HepG2 (cell line): ENCODE measurements around the gene NCR3LG1. TPM values are rescaled to one million over a fixed set of nuclear protein-coding genes. Genes with fewer than 3 reads are reported as not detected.

Source experiments
- AKAP8 ChIP-seq: sonication (generic); formaldehyde crosslinking; IDR thresholded peaks from 2 replicates; pipeline ENCODE4 v1.5.1; 2020; ENCODE audit warnings: mild to moderate bottlenecking, missing genetic modification reagents
- ATF1 ChIP-seq: IDR thresholded peaks from 2 replicates; pipeline ENCODE4 v1.6.1; 2016; ENCODE audit warnings: mild to moderate bottlenecking, control low read depth
- CBX5 ChIP-seq: sonication (generic); formaldehyde crosslinking; IDR thresholded peaks from 2 replicates; pipeline ENCODE4 v1.4.0; 2020; ENCODE audit warnings: missing genetic modification reagents, borderline replicate concordance
- MBNL3 ChIP-seq: fragments of 250-450 bp; sonication (Bioruptor Pico); conservative IDR thresholded peaks from 2 replicates; pipeline ENCODE4 v1.8.0; 2022; ENCODE audit warnings: mild to moderate bottlenecking, inconsistent platforms
- NCOA1 ChIP-seq: sonication (generic); formaldehyde crosslinking; IDR thresholded peaks from 2 replicates; pipeline ENCODE4 v1.9.0; 2021; ENCODE audit warnings: missing genetic modification reagents
- NR2F6 ChIP-seq, 2 experiments: IDR thresholded peaks; 2 replicates each; pipeline ENCODE4 v1.6.1; 2016; ENCODE audit warnings: antibody characterized with exemption in 1 of 2, mild to moderate bottlenecking in 1 of 2
- RAD21 ChIP-seq: fragments of 450-650 bp; formaldehyde crosslinking; IDR thresholded peaks from 2 replicates; pipeline ENCODE4 v1.5.0; 2020; ENCODE audit warnings: mild to moderate bottlenecking
- RFXANK ChIP-seq: IDR thresholded peaks from 2 replicates; pipeline ENCODE4 v1.6.1; 2016
- ZNF224 ChIP-seq: sonication (generic); formaldehyde crosslinking; IDR thresholded peaks from 2 replicates; pipeline ENCODE4 v1.5.0; 2020; ENCODE audit warnings: mild to moderate bottlenecking, missing genetic modification reagents
- ZNF431 ChIP-seq: sonication (generic); formaldehyde crosslinking; IDR thresholded peaks from 2 replicates; pipeline ENCODE4 v1.9.0; 2022; ENCODE audit warnings: missing genetic modification reagents, low read depth, mild to moderate bottlenecking, borderline replicate concordance
- ZNF567 ChIP-seq: sonication (generic); formaldehyde crosslinking; IDR thresholded peaks from 2 replicates; pipeline ENCODE4 v1.8.1; 2023; ENCODE audit warnings: mild to moderate bottlenecking, missing genetic modification reagents, borderline replicate concordance
- ZNF766 ChIP-seq: sonication (generic); formaldehyde crosslinking; IDR thresholded peaks from 2 replicates; pipeline ENCODE4 v1.5.0; 2020; ENCODE audit warnings: missing genetic modification reagents, borderline replicate concordance
- ZNF772 ChIP-seq: sonication (generic); formaldehyde crosslinking; IDR thresholded peaks from 2 replicates; pipeline ENCODE4 v1.5.0; 2020; ENCODE audit warnings: mild to moderate bottlenecking, missing genetic modification reagents
- ZNF83 ChIP-seq: sonication (generic); formaldehyde crosslinking; IDR thresholded peaks from 2 replicates; pipeline ENCODE4 v1.4.0; 2020; ENCODE audit warnings: missing genetic modification reagents, mild to moderate bottlenecking, borderline replicate concordance
- polyA plus RNA-seq, 8 experiments: library from polyadenylated mRNA; depleted of rRNA in 3 of 8; stranded (reverse) in 7 of 8; unstranded in 1 of 8; fragments of >200 nt; fragmentation: Illumina TruSeq in 4 of 8; extraction: Trizol in 4 of 8; gene quantifications; 2 replicates each; pipeline versions ENCODE4 v1.2.1 to v1.2.3, GENCODE V29; 2011 to 2016; ENCODE audit warnings: low read depth in 4 of 8, missing spikeins in 1 of 8, mixed read lengths in 1 of 8; ENCODE audit not compliant: insufficient read depth in 1 of 8
- total RNA-seq, 5 experiments: library from RNA; depleted of rRNA; stranded (reverse); fragments of >200 nt; fragmentation: Illumina TruSeq; extraction: Trizol; gene quantifications; 2 replicates each; pipeline ENCODE4 v1.2.3, GENCODE V29; 2016; ENCODE audit warnings: low read depth in 1 of 5
- TF ChIP-seq, protein P1 (sequence below): sonication (generic); formaldehyde crosslinking; IDR thresholded peaks from 2 replicates; pipeline ENCODE4 v1.4.0; 2020; ENCODE audit warnings: mild to moderate bottlenecking, missing genetic modification reagents
- TF ChIP-seq, protein P2 (sequence below): sonication (generic); formaldehyde crosslinking; IDR thresholded peaks from 2 replicates; pipeline ENCODE4 v1.9.0; 2021; ENCODE audit warnings: missing genetic modification reagents, borderline replicate concordance
- TF ChIP-seq, protein P3 (sequence below): sonication (generic); formaldehyde crosslinking; IDR thresholded peaks from 2 replicates; pipeline ENCODE4 v1.5.0; 2020; ENCODE audit warnings: mild to moderate bottlenecking, missing genetic modification reagents, moderate library complexity
- TF ChIP-seq, protein P4 (sequence below): sonication (generic); formaldehyde crosslinking; IDR thresholded peaks from 2 replicates; pipeline ENCODE4 v1.5.1; 2020; ENCODE audit warnings: mild to moderate bottlenecking, moderate library complexity, missing genetic modification reagents

The NCR3LG1 gene
- total and polyA plus RNA-seq, 2 of the 13 experiments (the other 11 are each of a cell fraction or from before 2014, with no cell fraction given): 16.1 to 25.1 TPM

DNA sequence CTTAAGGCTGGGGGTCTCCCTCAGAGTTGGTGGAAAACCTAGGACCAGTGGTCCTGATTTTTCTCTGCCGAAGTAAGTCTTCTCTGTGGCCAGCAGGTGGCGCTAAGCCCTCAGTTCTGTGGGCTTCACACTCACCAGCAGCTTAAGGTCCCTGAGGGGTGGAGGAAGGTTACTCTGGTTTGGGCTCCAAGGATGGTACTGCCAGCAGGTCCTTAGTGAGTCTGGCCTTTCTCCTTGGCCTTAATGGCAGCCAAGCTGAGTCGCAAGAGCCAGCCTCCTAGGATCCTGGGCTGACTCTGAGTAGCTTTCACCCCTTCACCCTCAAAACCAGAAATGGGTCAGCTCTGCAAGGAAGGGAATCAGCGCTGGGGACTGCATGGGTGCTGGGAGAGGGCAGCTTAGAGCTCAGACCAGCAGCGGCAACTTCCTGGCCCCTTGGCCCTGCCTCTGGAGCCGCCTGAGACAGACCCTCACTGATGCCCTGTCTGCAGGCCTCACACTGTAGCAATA is 32.5 kb downstream of the NCR3LG1 start (continued):
- TF ChIP-seq, protein P1, sequence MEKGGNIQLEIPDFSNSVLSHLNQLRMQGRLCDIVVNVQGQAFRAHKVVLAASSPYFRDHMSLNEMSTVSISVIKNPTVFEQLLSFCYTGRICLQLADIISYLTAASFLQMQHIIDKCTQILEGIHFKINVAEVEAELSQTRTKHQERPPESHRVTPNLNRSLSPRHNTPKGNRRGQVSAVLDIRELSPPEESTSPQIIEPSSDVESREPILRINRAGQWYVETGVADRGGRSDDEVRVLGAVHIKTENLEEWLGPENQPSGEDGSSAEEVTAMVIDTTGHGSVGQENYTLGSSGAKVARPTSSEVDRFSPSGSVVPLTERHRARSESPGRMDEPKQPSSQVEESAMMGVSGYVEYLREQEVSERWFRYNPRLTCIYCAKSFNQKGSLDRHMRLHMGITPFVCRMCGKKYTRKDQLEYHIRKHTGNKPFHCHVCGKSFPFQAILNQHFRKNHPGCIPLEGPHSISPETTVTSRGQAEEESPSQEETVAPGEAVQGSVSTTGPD (CRISPR knock-in tag): no peak
- peak; percentile 30; the same call in 1 of the 2 replicates for TF ChIP-seq ZNF772 (CRISPR knock-in tag)
- TF ChIP-seq ZNF224 (CRISPR knock-in tag): no peak
- no peak for TF ChIP-seq RFXANK (CRISPR knock-in tag)
- TF ChIP-seq RAD21 (CRISPR knock-in tag): peak; percentile 83
- 0 out of 2 replicates have a peak, but pooled peaks have one; percentile 48 for TF ChIP-seq ZNF431
- TF ChIP-seq, protein P2, sequence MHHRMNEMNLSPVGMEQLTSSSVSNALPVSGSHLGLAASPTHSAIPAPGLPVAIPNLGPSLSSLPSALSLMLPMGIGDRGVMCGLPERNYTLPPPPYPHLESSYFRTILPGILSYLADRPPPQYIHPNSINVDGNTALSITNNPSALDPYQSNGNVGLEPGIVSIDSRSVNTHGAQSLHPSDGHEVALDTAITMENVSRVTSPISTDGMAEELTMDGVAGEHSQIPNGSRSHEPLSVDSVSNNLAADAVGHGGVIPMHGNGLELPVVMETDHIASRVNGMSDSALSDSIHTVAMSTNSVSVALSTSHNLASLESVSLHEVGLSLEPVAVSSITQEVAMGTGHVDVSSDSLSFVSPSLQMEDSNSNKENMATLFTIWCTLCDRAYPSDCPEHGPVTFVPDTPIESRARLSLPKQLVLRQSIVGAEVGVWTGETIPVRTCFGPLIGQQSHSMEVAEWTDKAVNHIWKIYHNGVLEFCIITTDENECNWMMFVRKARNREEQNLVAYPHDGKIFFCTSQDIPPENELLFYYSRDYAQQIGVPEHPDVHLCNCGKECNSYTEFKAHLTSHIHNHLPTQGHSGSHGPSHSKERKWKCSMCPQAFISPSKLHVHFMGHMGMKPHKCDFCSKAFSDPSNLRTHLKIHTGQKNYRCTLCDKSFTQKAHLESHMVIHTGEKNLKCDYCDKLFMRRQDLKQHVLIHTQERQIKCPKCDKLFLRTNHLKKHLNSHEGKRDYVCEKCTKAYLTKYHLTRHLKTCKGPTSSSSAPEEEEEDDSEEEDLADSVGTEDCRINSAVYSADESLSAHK (CRISPR knock-in tag): no peak
- TF ChIP-seq, protein P3, sequence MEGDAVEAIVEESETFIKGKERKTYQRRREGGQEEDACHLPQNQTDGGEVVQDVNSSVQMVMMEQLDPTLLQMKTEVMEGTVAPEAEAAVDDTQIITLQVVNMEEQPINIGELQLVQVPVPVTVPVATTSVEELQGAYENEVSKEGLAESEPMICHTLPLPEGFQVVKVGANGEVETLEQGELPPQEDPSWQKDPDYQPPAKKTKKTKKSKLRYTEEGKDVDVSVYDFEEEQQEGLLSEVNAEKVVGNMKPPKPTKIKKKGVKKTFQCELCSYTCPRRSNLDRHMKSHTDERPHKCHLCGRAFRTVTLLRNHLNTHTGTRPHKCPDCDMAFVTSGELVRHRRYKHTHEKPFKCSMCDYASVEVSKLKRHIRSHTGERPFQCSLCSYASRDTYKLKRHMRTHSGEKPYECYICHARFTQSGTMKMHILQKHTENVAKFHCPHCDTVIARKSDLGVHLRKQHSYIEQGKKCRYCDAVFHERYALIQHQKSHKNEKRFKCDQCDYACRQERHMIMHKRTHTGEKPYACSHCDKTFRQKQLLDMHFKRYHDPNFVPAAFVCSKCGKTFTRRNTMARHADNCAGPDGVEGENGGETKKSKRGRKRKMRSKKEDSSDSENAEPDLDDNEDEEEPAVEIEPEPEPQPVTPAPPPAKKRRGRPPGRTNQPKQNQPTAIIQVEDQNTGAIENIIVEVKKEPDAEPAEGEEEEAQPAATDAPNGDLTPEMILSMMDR: peak; percentile 92
- no peak for TF ChIP-seq CBX5 (CRISPR knock-in tag)
- TF ChIP-seq ZNF83 (CRISPR knock-in tag): no peak
- no peak for TF ChIP-seq NCOA1
- TF ChIP-seq ZNF766 (CRISPR knock-in tag): no peak
- TF ChIP-seq, protein P4, sequence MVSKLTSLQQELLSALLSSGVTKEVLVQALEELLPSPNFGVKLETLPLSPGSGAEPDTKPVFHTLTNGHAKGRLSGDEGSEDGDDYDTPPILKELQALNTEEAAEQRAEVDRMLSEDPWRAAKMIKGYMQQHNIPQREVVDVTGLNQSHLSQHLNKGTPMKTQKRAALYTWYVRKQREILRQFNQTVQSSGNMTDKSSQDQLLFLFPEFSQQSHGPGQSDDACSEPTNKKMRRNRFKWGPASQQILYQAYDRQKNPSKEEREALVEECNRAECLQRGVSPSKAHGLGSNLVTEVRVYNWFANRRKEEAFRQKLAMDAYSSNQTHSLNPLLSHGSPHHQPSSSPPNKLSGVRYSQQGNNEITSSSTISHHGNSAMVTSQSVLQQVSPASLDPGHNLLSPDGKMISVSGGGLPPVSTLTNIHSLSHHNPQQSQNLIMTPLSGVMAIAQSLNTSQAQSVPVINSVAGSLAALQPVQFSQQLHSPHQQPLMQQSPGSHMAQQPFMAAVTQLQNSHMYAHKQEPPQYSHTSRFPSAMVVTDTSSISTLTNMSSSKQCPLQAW (CRISPR knock-in tag): no peak
- no peak for TF ChIP-seq NR2F6 (IDR thresholded peaks at IDR 0.05)
- no peak for TF ChIP-seq NR2F6 (CRISPR knock-in tag; IDR thresholded peaks at IDR 0.05)
- TF ChIP-seq MBNL3 (CRISPR knock-in tag): no peak
- 0 out of 2 replicates have a peak, but pooled peaks have one; percentile 39 for TF ChIP-seq AKAP8
- TF ChIP-seq ATF1 (CRISPR knock-in tag): no peak
- no peak for TF ChIP-seq ZNF567 (CRISPR knock-in tag)
